Myocyte (in vitro differentiated cells): ENCODE results near the gene KCNAB2. TPM values are rescaled to one million over a fixed set of nuclear protein-coding genes. Genes with fewer than 3 reads are reported as not detected.

Experiments used
- DNase-seq: peaks from one replicate; pipeline ENCODE4 v3.0.0-alpha.2; 2012; ENCODE audit warnings: low read depth
- total RNA-seq: library from RNA; depleted of rRNA; stranded (reverse); fragments of >200 nt; gene quantifications from 2 replicates; pipeline ENCODE4 v1.2.3, GENCODE V29; 2014

KCNAB2 gene
- total RNA-seq, 1 donor from 2014 or later = 1.2 TPM

DNA sequence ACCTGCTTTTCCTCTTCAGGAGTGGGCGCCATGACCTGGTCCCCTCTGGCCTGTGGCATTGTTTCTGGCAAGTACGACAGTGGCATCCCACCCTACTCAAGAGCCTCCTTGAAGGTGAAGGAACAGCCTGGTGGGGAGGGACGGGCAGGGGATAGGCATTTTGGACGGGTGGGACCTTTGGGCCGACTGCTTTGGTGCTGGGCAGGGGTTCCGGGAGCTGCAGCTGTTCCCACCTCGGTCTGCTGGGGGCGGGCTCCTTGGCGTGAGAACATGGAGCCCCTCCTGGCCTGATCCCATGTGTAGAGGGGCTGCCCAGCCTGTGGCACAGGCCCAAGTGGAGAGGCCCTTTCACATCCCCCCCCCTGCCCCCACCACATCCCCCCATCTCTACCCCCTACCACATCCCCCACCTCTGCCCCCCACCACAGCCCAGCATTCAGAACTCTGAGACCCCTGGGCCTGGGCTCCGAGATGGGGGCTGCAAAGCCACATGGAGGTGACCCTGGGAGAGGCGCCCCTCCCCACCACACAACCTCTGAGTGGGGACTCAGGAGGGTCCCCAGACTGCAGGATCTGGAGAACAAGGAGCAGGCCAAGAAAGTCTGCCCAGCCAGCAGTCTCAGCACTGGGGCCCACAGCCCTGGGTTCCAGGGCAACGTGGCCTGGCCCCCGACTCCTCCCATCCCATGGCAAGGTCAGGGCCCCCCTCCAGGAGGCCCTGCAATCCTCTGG, 50.0 kb downstream of the KCNAB2 start:
- DNase-seq = no peak

DNA sequence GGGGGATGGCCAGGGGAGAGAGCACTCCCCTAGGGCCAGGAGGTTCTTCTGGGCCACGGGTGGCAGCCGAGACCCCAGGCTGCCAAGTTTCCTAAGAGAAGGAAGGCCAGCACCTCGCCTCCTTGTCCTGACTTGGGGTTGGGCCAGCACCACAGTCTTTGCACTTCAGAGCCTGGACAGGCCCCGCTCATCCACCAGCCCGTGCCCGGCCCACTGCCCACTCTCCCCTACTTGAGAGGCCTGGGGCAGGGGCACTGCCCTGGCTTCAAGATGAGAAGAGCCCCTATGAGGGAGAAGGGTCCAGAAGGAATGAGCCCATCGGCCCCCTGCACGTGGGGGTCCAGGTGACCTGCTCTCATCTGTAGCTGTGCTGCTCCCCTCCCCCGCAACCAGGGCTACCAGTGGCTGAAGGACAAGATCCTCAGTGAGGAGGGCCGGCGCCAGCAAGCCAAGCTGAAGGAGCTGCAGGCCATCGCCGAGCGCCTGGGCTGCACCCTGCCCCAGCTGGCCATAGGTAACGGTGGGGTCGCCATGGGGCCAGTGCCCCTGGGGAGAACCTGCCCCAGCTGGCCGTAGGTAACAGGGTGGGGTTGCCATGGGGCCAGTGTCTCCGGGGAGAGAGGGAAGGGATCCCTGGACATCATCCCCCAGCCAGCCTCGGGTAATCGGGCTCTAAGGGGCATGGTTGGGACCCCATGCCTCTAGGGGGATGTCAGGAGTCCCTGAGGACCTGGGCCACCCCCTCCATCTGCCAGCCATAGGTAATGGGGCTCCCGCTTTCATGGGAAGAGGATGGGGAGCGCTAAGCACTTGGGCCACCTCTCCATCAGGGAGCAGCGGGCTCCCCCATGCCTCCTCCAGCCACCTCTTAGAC, 50.8 kb downstream of the KCNAB2 start:
- DNase-seq = no peak

DNA sequence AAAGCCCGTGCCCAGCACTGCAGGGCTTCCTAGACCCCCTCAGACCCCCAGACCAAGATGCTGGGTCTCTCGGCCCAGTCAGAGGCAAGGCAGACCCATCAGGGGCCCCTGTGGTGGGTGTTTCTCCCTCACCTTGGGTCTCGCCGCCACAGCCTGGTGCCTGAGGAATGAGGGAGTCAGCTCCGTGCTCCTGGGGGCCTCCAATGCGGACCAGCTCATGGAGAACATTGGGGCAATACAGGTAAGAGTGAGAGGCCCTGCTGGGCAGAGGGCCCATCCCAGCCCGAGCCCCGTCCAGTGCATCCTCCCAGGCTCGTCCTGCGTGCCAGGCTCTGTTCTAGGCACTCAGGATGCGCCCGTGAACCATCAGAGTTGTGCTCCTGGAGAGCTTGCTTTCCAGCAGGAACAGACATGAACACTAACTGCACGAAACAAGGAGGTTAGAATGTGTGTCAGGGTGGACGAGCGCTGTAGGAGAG, 51.5 kb downstream of the KCNAB2 start:
- no peak for DNase-seq

DNA sequence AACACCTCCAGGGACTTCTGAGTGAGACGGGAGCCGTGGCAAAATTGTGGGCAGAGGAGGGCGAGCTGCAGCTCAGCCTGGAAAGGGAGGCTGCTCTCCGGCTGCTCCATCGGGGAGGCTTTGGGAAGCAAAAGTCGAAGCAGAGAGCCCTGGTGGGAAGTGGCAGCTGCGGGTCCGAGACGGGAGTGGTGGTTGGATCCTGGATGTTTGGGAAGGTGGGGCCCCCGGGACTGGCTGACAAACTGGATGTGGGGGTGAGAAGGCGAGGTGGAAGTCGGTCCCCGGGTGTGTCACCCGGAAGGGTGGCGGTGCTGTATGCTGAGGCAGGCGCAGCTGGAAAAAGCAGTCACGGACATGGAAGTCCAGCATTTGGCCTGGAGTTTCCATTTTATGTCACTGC, 52.1 kb downstream of the KCNAB2 start:
- DNase-seq = no peak

DNA sequence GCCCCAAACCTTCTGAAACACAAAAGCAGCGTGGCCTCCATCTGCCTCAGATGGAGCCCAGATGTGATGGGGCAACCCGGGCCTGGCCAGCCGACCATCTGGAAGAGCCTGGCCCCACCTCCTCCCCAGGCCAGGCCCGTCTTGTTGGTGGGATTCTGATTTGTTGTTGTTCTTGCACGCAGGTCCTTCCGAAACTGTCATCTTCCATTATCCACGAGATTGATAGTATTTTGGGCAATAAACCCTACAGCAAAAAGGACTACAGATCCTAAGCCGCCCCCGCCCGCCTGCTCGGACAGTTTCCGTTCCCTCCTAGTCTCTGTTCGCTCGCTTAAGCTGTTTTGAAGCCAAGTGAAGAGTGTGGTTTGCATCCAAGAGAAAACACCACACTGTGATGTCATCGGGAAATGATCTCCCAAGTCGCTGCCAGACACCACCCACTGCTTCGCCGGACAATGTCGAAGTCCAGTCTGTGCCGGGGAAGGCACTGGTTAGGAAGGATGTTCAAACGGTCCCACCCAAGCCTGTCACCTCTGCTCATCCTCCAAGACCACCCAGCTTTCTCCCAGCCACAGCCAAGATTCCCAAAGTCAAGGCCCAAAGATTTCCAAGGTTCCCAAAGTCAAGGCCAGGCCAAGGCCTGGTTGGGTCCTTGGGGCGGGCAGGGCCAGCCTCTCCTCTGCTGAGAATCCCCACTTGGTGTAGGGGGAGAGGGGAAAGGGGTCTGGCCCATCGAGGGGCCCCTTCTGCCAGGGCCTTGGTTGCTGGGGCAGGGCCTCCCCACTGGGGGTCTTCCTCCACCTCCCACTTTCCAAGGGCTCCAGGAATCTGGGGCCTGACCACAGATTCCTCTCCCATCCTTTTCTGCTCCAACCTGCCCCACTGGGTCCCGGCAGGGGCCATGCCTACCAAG, 52.9 kb downstream of the KCNAB2 start:
- no peak for DNase-seq

DNA sequence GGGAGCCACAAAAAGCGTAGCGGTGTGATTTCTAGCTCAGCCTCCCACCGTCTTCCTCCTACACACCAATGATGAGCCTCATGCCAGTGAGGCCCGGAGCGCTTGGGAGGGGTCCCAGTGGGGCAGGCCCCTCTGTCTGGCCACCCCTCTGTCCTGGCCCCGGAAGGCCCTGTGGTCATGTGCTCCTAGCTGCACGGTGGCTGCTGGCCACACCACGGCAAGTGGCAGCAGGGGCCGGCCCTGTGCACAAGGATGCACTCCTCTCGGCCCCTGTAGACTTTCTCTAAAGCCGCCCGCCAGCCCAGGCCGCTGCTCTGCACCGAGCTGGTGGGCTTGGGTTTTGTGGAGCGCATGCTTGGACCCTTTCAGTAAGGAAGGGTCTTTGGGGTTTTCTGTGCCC, 53.6 kb downstream of the KCNAB2 start:
- DNase-seq = no peak

DNA sequence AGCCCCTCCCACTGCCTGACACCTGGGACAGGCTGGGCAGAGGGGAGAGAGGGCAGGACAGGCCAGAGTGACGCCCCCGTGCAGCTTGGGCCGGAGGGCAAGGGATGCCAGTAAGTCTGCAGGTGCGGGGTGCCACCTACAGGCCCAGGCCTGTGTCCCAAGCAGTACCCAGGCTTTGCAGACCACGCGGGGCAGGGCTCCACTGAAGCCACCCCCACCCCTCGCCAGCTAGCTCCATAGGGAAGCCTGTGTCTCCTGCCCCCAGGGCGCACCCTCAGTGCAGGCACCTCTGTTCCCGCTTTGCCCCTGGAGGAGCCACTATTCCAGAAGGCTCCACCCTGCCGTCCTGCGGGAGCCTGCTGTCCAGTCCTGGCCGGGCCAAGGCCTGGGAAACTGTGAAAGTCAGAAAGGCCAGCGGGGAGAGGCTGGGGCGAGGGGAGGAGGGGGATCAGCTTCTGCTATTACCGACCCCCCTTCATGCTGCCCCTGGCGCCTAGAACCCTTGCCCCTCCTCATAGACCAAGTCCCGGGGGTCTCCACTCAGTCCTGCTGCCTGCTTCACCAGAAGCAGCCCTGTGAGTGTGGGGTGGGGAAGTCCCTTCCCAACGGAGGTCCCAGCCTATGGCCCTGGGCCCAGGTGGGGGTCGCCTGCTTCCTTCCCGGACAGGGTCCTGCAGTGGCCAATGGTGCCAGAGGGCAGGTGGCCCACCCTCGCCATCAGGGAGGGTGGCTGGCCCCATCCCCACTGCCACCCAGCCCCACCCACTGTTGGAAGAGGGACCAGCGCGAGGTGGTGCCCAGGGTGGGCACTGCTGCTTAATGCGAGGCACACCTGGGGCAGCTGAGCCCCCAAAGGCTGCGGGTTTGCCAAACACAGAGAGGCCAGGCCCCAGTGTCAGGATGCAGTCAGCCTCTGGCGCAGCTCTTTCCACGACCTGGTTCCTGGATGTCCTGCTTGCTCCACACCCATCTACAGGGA, 54.4 kb downstream of the KCNAB2 start:
- DNase-seq = no peak

DNA sequence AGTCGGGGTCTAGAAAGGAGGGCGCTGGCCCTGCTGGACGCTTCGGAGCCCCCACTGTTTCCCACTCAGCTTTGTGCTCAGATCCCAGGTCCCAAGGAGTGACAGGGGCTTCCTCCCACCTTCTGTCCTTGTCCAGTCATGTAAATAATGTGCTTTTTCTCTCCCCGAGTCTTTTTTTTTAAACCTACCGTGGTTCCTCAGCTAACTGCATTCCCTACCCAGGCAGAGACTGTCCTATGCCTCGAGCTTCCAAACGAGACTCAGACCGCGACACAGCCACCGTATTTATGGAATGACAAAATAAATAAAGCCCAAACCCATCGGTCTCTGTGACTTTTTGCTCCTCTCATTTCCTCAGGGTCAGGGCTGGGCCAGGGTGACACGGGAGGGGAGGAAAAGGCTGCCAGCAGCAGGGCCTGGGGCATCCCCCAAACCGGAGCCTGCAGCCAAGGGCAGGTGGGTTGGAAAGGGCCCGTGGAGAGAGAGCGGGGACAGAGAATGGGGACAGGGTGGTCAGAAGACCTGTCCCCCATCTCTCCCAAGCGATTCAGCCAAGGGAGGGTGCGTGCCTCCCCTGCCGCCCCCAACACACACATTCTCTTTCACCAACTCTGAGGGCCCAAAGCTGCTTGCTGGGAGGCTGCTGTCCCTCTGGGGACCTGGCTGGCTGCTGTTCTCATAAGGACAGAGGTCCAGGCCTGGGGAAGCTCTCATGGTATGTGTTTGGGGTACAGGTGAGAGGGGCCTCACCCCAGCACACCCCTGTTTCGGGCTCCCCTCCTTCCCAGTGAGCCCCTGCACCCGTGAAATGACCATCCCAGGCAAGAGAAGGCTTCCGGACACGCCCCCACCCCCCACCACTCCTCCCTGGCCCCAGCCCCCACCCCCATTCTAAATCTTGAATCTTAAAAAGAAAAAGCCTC, 55.4 kb downstream of the KCNAB2 start:
- DNase-seq = no peak

DNA sequence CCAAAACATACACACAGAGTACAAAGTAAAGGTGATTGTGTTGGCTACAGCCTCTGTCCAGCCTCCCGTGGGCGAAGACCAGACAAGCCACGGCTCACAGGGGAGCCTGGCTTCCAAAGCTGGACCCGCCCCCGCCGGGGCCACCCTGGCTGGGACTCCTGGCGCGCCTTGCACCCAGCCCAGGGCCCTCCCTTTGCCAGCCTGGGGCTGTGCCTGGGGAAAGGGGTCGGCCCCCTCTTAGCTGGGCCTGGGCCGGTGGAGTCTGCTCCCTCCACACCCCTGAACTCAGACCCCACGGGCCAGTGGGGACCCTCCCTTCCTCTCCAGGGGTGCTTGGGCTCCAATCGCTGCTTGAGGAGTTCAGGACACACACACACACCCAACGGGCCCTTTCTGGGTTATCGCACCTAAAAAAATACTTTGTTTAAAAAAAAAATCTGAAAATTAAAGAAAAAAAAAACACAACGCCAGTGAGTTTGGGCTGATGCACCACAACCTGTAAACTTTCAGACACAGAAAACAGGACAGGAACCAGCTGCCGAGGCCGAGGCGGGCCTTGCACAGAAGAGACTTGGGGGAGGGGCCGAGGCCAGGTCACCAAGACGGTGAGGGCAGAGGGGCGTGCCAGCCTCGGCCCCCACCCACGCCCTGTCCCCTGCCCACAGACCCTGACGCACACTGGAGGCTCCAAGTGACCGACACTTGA, 56.3 kb downstream of the KCNAB2 start:
- no peak for DNase-seq

DNA sequence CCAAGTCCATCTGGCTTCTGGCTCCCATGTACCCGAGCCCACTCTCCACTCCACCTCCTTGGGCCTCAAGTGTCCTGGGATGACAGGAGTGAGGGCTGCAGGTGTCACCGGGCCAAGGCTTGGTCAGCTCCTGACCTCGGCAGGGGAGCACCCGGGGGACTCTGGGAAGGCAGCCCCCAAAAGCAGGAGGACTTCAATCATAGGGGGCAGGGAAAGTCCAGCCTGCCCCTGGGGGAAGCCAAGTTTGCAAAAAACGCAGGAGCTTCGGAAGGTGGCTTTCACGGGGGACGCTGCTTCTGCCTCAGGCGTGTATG, 56.8 kb downstream of the KCNAB2 start:
- DNase-seq = no peak

DNA sequence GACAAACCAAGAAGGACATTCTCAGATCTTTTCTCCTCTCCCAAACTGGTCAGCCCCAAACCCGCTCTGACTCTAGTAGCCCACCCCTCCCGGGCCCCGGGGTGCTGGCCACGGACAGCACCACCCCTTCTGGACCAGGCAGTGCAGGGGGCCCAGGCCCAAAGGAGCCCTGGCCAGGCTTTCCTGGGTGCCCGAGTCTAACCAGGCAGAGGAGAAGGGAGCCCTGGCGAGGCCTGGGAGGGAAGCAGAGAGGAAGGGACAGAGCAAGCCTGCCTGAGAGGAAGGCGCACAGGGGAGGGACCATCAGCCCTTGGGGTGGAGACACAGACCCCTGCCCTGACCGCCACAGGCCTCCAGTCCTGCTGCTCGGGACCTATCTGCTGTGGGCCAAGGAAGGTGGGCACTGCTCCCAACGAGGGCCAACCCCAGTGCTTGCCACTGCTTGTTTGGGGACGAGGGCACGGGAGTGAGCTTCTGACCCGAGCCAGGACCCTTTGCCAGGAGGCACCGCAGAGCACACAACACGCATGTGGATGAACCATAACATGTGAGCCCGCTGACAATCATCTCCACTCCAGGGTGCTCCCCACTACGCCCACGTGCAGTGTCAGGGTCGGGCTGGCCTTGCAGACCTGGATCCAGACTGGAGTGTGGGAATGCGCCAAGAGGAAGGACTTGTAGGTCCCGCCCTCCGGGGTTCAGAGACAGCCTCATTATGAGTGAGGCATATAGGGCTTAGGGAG, 57.6 kb downstream of the KCNAB2 start:
- DNase-seq = no peak

DNA sequence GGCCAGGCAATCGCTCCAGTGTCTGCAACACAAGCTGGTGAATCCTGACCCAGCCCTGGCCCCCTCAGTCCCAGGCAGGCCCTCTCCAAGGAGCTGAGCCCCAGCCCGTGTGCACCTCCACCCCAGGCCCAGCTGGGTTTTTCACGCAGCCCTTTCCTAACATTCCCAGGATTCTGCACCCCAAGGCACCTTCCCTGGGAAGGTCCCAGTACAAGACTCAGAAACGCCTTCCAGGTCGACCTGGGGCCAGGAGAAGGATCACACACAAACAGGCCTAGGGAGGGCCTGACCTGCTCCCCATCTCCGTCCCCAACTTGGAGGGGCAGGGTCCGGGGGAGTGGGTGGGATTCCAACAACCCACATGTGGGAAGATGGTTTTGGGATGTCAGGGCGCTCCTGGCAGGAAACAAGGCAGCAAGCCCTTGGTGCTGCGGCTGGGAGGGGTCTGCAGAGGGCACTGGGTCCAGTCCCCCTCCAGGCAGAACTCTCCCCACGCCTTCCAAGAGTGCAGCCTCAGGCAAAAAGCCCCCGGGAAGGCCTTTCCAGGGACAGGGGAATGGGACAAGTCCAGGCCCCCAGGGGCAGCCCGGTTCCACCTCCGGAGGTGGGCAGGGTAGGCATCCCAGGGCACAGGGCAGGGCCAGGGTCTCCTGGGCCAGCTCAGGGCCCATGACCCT, 58.3 kb downstream of the KCNAB2 start:
- DNase-seq = no peak

DNA sequence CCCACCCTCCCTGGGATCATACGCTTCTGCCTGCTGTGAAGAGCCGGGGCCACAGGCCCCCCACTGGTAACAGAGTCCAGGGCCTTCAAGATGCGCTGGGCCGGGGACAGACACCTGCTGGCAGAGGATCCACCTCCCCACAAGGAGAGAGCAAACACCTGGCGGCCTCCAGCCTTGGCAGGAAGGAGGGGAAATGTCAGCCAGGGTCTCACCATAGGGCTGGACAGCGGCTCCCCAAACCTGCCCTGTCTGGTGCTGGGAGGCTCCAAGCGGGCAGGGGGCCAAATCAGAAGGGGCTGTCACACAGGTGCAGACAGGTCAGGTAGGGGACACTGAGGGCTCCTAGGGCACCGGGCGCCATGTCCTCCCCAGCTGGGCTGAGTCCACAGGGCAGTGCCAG, 58.9 kb downstream of the KCNAB2 start:
- DNase-seq = no peak

DNA sequence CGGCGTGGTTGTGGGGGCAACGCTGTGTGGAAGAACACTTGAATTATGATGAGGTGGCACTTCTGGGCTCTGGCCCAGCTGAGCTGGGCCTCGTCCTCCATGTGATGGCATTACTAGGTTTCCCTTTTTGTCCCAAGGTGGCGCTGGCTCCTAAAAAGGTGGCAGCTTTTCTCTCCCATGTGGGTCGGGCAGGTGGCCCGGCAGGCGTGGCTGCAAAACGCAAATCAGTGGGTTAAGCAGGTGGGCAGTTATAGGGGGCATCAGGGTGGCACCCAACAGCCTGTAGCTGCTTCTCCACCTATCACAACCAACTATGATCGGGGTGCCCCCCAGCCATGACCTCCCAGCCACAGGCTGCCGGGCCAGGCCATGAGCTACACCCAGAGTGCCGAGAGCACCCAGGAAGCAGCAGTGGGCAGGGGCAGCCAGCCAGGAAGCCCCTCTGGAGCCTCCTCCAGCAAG, 59.6 kb downstream of the KCNAB2 start:
- no peak for DNase-seq

DNA sequence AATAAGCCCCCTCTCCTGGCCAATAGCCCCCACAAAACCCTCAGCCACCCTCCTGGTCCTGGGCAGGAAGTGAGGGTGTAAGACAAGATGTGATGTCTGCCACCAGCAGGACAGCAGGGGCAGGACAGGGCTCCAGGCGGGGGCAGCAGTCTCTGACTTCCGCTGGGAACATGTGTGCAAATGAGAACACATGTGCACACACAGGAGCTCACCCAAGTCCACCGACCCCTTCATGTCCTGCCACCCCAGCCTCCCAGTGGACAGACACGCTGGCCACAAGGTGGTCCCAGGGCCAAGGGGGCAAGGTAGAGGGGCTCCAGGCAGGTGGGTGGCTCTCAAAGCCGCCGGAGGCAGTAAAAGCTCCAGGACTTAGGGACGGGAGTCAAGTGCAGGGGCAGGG, 60.1 kb downstream of the KCNAB2 start:
- no peak for DNase-seq

DNA sequence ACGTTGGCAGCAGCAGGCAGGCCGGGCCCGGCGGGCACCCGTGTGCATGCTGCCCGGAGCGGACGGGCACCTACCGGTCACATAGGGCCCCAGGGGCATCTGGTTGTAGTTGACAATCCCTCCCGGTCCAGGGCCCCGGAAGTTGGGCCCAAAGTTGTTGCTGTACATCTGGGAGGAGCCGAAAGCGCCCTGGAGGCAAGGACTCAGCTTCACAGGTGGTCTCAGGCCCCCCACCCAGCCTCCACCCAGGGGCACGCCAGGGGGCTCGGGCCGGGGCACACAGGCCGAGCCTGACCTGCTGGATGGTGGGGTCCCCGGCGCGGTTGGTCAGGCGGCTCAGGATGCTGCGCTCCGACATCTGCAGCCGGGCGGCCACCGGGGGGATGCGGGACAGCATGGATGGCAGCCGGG, 60.6 kb downstream of the KCNAB2 start:
- DNase-seq = no peak

DNA sequence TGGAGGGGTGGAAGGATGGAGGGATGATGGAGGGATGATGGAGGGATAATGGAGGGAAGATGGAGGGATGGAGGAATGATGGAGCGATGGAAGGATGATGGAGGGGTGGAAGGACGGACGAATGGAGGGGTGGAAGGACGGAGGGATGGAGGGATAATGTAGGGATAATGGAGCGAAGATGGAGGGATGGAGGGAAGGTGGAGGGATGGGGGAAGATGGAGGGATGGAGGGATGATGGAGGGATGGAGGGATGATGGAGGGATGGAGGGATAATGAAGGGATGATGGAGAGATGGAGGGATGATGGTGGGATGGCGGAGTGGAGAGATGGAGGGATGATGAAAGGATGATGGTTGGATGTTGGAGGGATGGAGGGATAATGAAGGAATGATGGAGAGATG, 61.3 kb downstream of the KCNAB2 start:
- no peak for DNase-seq
